Large intestine (tissue), 3 donors: ENCODE measurements around the gene TRIO. TPM values are rescaled to one million over a fixed set of nuclear protein-coding genes. Genes with fewer than 3 reads are reported as not detected.
"Not testable (repeated sequence)": the region's sequence is repeated elsewhere in the genome, so short reads cannot be mapped to it uniquely, and the experiment has no call there.

Source experiments
- DNase-seq, 2 donors: peaks; one replicate each; pipeline versions ENCODE4 v3.0.0 to v3.0.0-alpha.2; 2013
- H3K27ac ChIP-seq: one replicate; pipeline ENCODE4 v1.5.1; 2013; ENCODE audit warnings: low read length
- H3K27me3 ChIP-seq: 2 replicates; pipeline ENCODE4 v1.6.1; 2013; ENCODE audit warnings: low read length; ENCODE audit not compliant: control insufficient read depth, insufficient read depth
- H3K36me3 ChIP-seq: 2 replicates; pipeline ENCODE4 v1.6.1; 2013; ENCODE audit warnings: low read length; ENCODE audit not compliant: control insufficient read depth, insufficient read depth
- H3K4me1 ChIP-seq: one replicate; pipeline ENCODE4 v1.6.1; 2013; ENCODE audit warnings: low read length; ENCODE audit not compliant: control insufficient read depth, insufficient read depth
- H3K4me3 ChIP-seq: one replicate; pipeline ENCODE4 v1.5.1; 2013; ENCODE audit warnings: low read length
- H3K9me3 ChIP-seq: one replicate; pipeline ENCODE4 v1.6.1; 2013; ENCODE audit warnings: mild to moderate bottlenecking, low read depth, low read length, moderate library complexity; ENCODE audit not compliant: control insufficient read depth
- WGBS: methylation state at CpG from one replicate; pipeline ENCODE4 v1.1.5; 2013; ENCODE audit warnings: low lambda C conversion rate; ENCODE audit not compliant: insufficient coverage; 5-methylcytosine and 5-hydroxymethylcytosine counted together
- polyA plus RNA-seq: library from polyadenylated mRNA; unstranded; fragments of 120-200 nt; gene quantifications from one replicate; pipeline ENCODE4 v1.2.1, GENCODE V29; 2013

TRIO gene
- polyA plus RNA-seq, 1 donor, result 66.6 TPM

GRCh38 chr5:14532180-14532579 is 389.0 kb downstream of the TRIO start:
- WGBS, result no CpG with 5 or more reads among the region's 3 CpGs
- Histone ChIP-seq H3K36me3 (no peaks in the 10 kb centered on the region), H3K27me3 (no peaks in the 10 kb centered on the region)

GRCh38 chr5:14534773-14535172 is 391.6 kb downstream of the TRIO start:
- DNase-seq, result peak; percentile 9 to 46
- no CpG with 5 or more reads among the region's 7 CpGs for WGBS

More at GRCh38 chr5:14532180-14532579, 389.0 kb downstream of the TRIO start:
- Histone ChIP-seq H3K9me3 (no peaks in the 10 kb centered on the region), H3K4me1 (no peaks in the 10 kb centered on the region), H3K4me3 (no peak overlapping the region), H3K27ac (no peak overlapping the region)
- DNase-seq, result no peak

GRCh38 chr5:14545308-14545707 is 402.2 kb downstream of the TRIO start:
- Histone ChIP-seq H3K4me1 (no peaks in the 10 kb centered on the region), H3K4me3 (no peak overlapping the region), H3K9me3 (no peaks in the 10 kb centered on the region), H3K36me3 (no peaks in the 10 kb centered on the region), H3K27ac (no peak overlapping the region), H3K27me3 (no peaks in the 10 kb centered on the region)
- no peak for DNase-seq
- WGBS, result 100% methylated on average over 2 of the region's 3 CpGs

More at GRCh38 chr5:14534773-14535172, 391.6 kb downstream of the TRIO start:
- no peaks in the 10 kb centered on the region for H3K9me3 ChIP-seq
- no peak overlapping the region for H3K4me3 ChIP-seq
- H3K27ac ChIP-seq, result no peak overlapping the region
- H3K36me3 ChIP-seq, result no peaks in the 10 kb centered on the region
- H3K4me1 ChIP-seq, result no peaks in the 10 kb centered on the region
- H3K27me3 ChIP-seq, result no peaks in the 10 kb centered on the region

- no CpG with 5 or more reads among the region's 1 CpG for WGBS
- DNase-seq, result no peak
- H3K36me3 ChIP-seq, result no peaks in the 10 kb centered on the region
- H3K27me3 ChIP-seq, result no peaks in the 10 kb centered on the region
- no peak overlapping the region for H3K4me3 ChIP-seq
- H3K4me1 ChIP-seq, result peaks cover 6% of the 10 kb centered on the region
- H3K27ac ChIP-seq, result no peak overlapping the region
- no peaks in the 10 kb centered on the region for H3K9me3 ChIP-seq
Measured at GRCh38 chr5:14545862-14546261, 402.7 kb downstream of the TRIO start.

GRCh38 chr5:14547666-14548065 is 404.5 kb downstream of the TRIO start:
- H3K36me3 ChIP-seq, result no peaks in the 10 kb centered on the region
- no peak for DNase-seq
- no CpG with 5 or more reads among the region's 1 CpG for WGBS
- H3K27ac ChIP-seq, result no peak overlapping the region
- peaks cover 3% of the 10 kb centered on the region for H3K9me3 ChIP-seq
- H3K4me3 ChIP-seq, result no peak overlapping the region
- peaks cover 7% of the 10 kb centered on the region for H3K4me1 ChIP-seq
- no peaks in the 10 kb centered on the region for H3K27me3 ChIP-seq

- H3K36me3 ChIP-seq, result no peaks in the 10 kb centered on the region
- H3K4me1 ChIP-seq, result peaks cover 7% of the 10 kb centered on the region
- DNase-seq, result peak; percentile 85 to 95
- H3K9me3 ChIP-seq, result peaks cover 8% of the 10 kb centered on the region
- no peak overlapping the region for H3K4me3 ChIP-seq
- peak overlapping the region; percentile 64 for H3K27ac ChIP-seq
- WGBS, result no CpG with 5 or more reads among the region's 3 CpGs
- H3K27me3 ChIP-seq, result no peaks in the 10 kb centered on the region
Measured at GRCh38 chr5:14551211-14551610, 408.1 kb downstream of the TRIO start.

- DNase-seq, result no peak
- H3K36me3 ChIP-seq, result no peaks in the 10 kb centered on the region
- H3K27me3 ChIP-seq, result no peaks in the 10 kb centered on the region
- no CpG with 5 or more reads among the region's 1 CpG for WGBS
- no peak overlapping the region for H3K4me3 ChIP-seq
- peaks cover 10% of the 10 kb centered on the region for H3K4me1 ChIP-seq
- peaks cover 10% of the 10 kb centered on the region for H3K9me3 ChIP-seq
- H3K27ac ChIP-seq, result peak overlapping the region; percentile 64
Measured at GRCh38 chr5:14552017-14552416, 408.9 kb downstream of the TRIO start.

GRCh38 chr5:14554288-14554687 is 411.1 kb downstream of the TRIO start:
- no CpG with 5 or more reads among the region's 3 CpGs for WGBS
- not testable (repeated sequence) for DNase-seq, H3K4me1 ChIP-seq, H3K36me3 ChIP-seq, H3K4me3 ChIP-seq, H3K27ac ChIP-seq, H3K27me3 ChIP-seq
- H3K9me3 ChIP-seq, result peaks cover 11% of the 10 kb centered on the region

GRCh38 chr5:14556015-14556414 is 412.9 kb downstream of the TRIO start:
- H3K4me1 ChIP-seq, result peaks cover 5% of the 10 kb centered on the region

GRCh38 chr5:14557203-14557770 is 414.1 kb downstream of the TRIO start:
- DNase-seq, result peak in 1 of 2 donors; percentile 45
- Histone ChIP-seq H3K36me3 (no peaks in the 10 kb centered on the region), H3K9me3 (peaks cover 8% of the 10 kb centered on the region), H3K4me1 (peaks cover 5% of the 10 kb centered on the region), H3K27ac (no peak overlapping the region), H3K27me3 (no peaks in the 10 kb centered on the region), H3K4me3 (no peak overlapping the region)
- WGBS, result 80% methylated on average over 1 of the region's 8 CpGs

More at GRCh38 chr5:14556015-14556414, 412.9 kb downstream of the TRIO start:
- no peaks in the 10 kb centered on the region for H3K36me3 ChIP-seq
- H3K27ac ChIP-seq, result no peak overlapping the region
- peaks cover 11% of the 10 kb centered on the region for H3K9me3 ChIP-seq
- no peak overlapping the region for H3K4me3 ChIP-seq
- no peak for DNase-seq
- WGBS, result no CpG with 5 or more reads among the region's 2 CpGs
- H3K27me3 ChIP-seq, result no peaks in the 10 kb centered on the region

GRCh38 chr5:14557791-14558415 is 414.8 kb downstream of the TRIO start:
- Histone ChIP-seq H3K27me3 (no peaks in the 10 kb centered on the region), H3K36me3 (no peaks in the 10 kb centered on the region), H3K4me1 (peaks cover 5% of the 10 kb centered on the region), H3K9me3 (peaks cover 8% of the 10 kb centered on the region), H3K4me3 (no peak overlapping the region), H3K27ac (no peak overlapping the region)
- WGBS, result no CpG with 5 or more reads among the region's 8 CpGs
- DNase-seq, result no peak
